ENCODE results near the gene PLSCR5.
A peak's percentile ranks its signal among the peaks of the same experiment; 100 is the strongest.

The PLSCR5 gene

DNA sequence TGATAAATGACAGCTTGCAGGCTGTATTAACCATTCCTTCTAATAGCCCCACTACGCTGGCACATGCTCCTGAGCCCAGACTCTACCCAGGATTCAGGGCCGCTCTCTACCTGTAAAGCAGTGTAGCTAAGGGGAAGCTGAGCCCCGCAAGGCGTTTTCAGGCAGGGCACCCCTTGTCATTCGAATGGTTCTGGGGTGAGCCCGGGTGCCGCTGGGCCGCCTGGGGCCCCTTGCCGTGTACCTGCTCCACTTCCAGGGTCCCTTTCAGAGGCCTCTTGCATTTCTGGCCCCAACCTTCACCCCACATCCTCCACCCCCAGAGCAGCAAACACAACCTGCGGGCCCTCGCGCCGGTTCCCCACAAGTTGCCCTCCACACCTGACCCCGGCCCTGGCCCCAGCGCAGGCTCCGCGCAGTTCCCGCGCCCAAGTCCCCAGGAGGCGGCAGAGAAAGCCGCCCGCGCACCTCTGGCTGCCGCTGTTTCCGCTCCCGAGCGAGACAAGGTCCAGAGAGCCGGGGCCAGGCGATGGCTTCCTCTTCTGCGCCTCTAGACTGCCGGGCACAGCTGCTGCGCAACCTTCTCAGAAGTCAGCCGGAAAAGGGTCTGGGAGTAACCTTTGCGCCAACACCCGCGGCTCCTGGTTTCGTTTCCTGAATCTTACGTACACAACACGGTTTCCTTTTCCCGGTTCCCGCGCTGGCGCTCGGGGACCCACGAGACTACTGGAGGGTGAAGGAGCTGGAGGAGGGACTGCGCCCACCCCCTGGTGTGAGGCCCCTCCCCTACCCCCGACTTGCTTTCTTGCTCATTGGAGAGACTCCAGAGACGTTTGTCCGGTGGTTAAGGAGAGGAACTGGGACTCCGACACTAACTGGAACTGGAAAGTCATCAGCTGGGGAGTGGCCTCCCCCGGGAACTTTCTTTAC, 60.9 kb downstream of the PLSCR5 start, which contains the start of gene PLSCR1:
TSS of gene PLSCR1 (minus strand) at position 606 of the 927 bp plus-strand sequence. CDS start 8,055 bp downstream, outside the sequence.
- DNase-seq (ENCODE audit: low read depth): peak; percentile 97

DNA sequence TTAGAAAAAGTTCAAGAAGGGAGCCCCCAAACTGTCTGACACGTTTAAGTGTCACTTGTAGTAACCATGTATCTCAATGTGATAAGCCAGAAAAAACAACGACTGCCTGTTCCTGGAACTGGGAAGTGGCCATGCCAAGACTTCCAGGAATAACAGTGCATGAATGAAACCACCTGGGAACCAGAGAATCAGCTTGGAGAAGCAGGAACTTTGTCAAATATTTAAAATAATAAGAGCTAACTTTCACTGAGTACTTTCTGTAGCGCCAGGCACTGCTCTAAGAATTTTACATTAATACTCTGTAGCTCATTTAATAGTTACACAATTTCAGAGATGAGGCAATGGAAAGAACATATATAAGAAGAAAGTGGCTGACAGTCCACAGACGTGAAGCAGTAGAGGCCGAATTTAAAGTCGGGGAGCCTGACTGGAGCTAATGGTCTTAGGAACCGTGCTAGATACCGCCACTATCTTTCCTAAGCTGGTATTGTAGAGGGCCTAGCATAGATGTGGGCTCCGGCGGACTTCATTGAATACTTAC, 61.6 kb downstream of the PLSCR5 start:
- peak; percentile 46 for DNase-seq (ENCODE audit: low read depth)

DNA sequence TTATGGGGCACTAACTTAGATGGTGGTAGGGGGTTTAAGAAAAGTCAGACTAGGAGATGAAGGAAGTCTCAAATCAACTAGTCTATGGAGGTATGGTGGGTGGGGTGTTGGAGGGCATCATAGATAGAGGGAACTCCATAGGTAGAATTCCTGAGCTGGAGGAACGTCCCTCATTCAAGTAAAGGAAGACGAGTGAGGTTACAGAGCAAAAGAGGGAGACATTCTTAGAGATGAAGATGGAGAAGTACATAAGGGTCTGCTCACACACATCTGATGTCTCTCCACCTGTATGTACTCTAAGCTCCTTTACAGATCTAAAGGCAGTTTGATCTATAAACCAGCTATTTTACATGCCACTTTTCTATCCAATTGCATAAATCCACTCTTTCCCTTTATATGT, 62.2 kb downstream of the PLSCR5 start:
- no peak for DNase-seq (ENCODE audit: low read depth)

DNA sequence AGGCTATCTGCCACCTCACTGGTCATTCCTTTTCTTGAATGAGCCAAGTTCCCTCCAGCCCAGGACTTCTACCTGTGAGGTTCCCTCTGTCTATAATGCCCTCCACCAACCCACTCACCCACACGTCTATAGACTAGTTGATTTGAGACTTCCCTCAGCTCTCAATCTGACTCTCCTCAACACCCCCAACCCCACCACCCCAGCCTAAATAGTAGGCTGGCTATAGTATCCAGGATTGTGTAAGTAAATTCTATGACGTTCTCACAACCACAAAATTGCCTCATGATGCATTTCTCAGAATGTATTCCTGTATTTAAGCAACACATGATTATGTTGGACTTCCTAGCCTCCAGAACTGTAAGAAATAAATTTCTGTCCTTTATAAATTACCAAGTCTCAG, 63.0 kb downstream of the PLSCR5 start:
- DNase-seq (ENCODE audit: low read depth): peak; percentile 85

DNA sequence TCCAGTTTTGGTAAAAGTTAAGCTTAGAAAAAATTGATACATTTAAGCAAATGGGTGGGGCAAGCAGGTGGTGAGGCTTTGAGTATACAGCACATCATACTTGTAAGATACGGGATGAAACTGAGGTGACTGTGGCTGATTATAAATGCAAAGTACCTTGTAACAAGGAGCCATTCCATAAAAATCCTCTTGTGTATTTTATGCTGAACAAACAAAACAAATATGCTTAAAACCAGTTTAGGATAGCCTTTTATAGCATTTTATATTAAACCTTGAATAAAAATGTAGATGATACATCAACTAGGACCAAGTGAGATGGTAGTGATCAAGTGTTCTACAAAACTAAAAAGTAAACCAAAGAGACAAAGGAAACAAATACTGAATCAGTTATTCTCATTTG, 64.2 kb downstream of the PLSCR5 start:
- DNase-seq (ENCODE audit: low read depth): no peak

DNA sequence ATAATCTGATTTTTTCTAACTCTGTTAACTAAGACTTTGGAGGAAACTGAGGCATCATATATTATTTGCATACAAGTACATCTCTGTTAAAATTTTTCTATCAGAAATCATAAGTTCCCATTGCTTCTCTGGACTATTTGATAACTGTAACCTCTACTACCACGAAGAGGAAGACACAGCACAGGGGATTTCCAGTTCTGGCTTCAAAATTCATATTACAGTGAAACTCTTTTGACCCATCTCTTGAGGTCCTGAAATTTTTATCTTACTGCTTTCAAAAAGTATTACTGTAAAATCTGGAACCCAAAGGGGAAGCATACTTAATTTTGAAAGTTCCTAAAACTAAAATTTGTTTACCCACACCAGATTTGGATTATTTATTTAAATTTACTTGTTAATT, 64.9 kb downstream of the PLSCR5 start:
- no peak for DNase-seq (ENCODE audit: low read depth)

DNA sequence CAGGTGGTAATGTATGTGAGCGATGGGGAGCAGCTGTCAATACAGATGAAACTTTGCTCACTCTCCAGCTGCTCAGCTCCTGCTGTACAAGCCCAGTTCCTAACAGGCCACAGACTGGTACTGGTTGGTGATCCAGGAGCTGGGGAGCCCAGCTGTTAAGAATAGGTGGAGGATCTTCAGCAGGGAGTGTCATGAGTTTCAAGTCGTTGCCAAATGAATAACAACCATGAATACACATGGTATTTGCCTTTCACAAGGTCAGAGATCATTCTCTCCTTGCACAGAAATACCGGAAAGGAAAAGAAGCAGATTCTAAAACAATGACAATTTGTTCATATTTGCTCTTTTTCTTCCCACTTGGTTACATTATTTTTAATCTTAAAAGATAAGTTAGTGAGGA, 65.8 kb downstream of the PLSCR5 start:
- no peak for DNase-seq (ENCODE audit: low read depth)

DNA sequence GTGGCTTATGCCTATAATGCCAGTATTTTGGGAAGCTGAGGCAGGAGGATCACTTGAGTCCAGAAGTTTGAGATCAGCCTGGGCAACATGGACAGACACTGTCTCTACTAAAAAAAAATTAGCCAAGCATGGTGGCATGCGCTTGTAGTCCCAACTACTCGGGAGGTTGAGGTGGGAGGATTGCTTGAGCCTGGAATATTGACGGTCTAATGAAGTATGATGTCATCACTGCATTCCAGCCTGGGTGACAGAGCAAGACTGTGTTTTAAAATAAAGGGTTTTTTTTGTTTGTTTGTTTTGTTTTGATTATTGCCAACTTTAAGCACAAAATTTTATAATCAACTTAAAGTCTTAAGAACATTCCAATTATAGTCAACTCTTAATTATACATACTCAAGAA, 67.5 kb downstream of the PLSCR5 start:
- peak; percentile 41 for DNase-seq (ENCODE audit: low read depth)

DNA sequence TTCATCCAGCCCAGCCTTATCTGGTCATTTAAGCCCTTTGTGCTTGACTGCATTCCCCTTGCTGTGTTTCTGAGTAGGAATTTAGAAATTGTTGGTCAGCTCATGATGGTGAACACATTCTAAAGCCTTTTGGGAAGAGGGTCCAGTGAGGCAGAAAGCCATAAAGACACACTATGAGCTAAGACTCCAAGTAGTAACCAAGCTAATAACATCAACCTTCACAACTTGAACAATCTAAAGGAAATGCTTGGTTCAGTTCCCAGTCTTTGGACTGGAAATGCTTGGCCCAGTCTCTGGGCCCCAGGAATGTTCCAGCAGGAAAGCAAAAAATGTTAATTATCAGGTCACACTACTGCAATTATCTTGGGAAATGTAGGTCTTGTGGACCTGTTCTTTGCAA, 68.5 kb downstream of the PLSCR5 start:
- peak; percentile 63 for DNase-seq (ENCODE audit: low read depth)

Data from amniotic epithelial cell (primary cell).